ENCODE results near the gene TPM1.

DNA sequence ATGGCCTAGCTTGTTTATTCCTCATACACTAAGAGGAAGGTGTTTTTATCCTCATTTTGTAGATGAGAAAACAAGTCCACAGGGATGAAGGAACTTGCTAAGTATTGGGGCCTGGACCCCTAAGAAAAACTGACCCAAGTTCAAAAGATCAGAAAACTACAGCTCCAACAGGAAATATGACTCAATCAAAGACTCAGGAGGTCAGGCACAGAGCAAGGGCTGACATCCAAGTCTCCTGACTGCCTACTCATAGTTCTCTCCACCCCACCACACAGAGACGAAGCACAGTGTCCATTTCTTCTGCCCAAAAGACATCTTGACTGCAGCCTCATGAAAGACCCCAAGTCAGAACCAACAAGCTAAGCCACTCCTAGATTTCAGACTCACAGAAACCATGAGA lies 26.9 kb upstream of the TPM1 start:
- TF ChIP-seq, protein P1, sequence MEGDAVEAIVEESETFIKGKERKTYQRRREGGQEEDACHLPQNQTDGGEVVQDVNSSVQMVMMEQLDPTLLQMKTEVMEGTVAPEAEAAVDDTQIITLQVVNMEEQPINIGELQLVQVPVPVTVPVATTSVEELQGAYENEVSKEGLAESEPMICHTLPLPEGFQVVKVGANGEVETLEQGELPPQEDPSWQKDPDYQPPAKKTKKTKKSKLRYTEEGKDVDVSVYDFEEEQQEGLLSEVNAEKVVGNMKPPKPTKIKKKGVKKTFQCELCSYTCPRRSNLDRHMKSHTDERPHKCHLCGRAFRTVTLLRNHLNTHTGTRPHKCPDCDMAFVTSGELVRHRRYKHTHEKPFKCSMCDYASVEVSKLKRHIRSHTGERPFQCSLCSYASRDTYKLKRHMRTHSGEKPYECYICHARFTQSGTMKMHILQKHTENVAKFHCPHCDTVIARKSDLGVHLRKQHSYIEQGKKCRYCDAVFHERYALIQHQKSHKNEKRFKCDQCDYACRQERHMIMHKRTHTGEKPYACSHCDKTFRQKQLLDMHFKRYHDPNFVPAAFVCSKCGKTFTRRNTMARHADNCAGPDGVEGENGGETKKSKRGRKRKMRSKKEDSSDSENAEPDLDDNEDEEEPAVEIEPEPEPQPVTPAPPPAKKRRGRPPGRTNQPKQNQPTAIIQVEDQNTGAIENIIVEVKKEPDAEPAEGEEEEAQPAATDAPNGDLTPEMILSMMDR (conservative IDR thresholded peaks at IDR 0.05 in 1 of 2, IDR thresholded peaks at IDR 0.05 in 1 of 2; ENCODE audit: low read depth in 1 of 2, low read length in 2 of 2), result no peak
- TF ChIP-seq EZH2 (IDR thresholded peaks at IDR 0.05; ENCODE audit: low read length, missing control alignments), result no peak
